Endothelial cell of umbilical vein (primary cell): ENCODE data around the gene COL28A1. TPM values are rescaled to one million over a fixed set of nuclear protein-coding genes. Genes with fewer than 3 reads are reported as not detected.

Experiments
- polyA plus RNA-seq, 4 experiments: library from polyadenylated mRNA; depleted of rRNA in 3 of 4; stranded (reverse) in 3 of 4; unstranded in 1 of 4; fragments of >200 nt; gene quantifications; 2 replicates each; pipeline versions ENCODE4 v1.2.1 to v1.2.3, GENCODE V29; 2011 to 2012; ENCODE audit warnings: missing spikeins in 1 of 4
- total RNA-seq: library from RNA; stranded (reverse); gene quantifications from 2 replicates; pipeline ENCODE4 v1.2.3, GENCODE V29; 2021

The COL28A1 gene
- total and polyA plus RNA-seq, 2 donors (not counting 3 experiments of a cell fraction or from before 2014, with no cell fraction given), result not detected

Other genes with a start within 250 kb of the COL28A1 start
- gene MIOS, start 31.0 kb upstream of the COL28A1 start, total RNA-seq, result 16.0 and 16.8 TPM in 2 replicates
- gene MIOS, start 31.0 kb upstream of the COL28A1 start, polyA plus RNA-seq, result 5.2 and 8.5 TPM in 2 replicates
- gene UMAD1, start 104.9 kb upstream of the COL28A1 start, total RNA-seq, result 6.1 and 6.6 TPM in 2 replicates
- gene UMAD1, start 104.9 kb upstream of the COL28A1 start, polyA plus RNA-seq, result 3.6 and 5.6 TPM in 2 replicates
- gene RPA3, start 182.7 kb upstream of the COL28A1 start, total RNA-seq, result 34.4 and 38.0 TPM in 2 replicates
- 9.3 and 15.6 TPM in 2 replicates for gene RPA3, start 182.7 kb upstream of the COL28A1 start, polyA plus RNA-seq